Lower leg skin (tissue), 4 donors: ENCODE measurements around the gene SIVA1. TPM values are rescaled to one million over a fixed set of nuclear protein-coding genes. Genes with fewer than 3 reads are reported as not detected.

Experiments
- DNase-seq, 2 donors: peaks; one replicate each; pipeline ENCODE4 v3.0.0-alpha.2; 2019; ENCODE audit warnings: low spot score in 2 of 2
- H3K4me3 ChIP-seq: fragments of 200-600 bp; sonication (generic); 2 replicates; pipeline ENCODE4 v1.5.1; 2017; ENCODE audit warnings: mild to moderate bottlenecking, low read depth; ENCODE audit not compliant: poor library complexity, severe bottlenecking
- POLR2A ChIP-seq, 2 donors: fragments of 450-650 bp; IDR thresholded peaks; one replicate each; pipeline ENCODE4 v1.6.1; 2016 to 2017; ENCODE audit warnings: antibody characterized with exemption in 2 of 2, mild to moderate bottlenecking in 1 of 2, moderate library complexity in 1 of 2
- WGBS, 2 donors: methylation state at CpG; one replicate each; pipeline ENCODE4 v1.1.5; 2018; 5-methylcytosine and 5-hydroxymethylcytosine counted together
- intact Hi-C: fragments of 100-400 bp; cut with DNase I; formaldehyde crosslinking; loops from one replicate; pipeline ENCODE4 v1.15.0; 2023; ENCODE audit warnings: low total_unique reads
- total RNA-seq, 4 donors: library from RNA; depleted of rRNA; stranded (reverse); fragments of >200 nt; gene quantifications; one replicate each; pipeline ENCODE4 v1.1.0, GENCODE V29; 2016
- TF ChIP-seq, protein P1 (sequence below), 3 donors: fragments of 450-650 bp; IDR thresholded peaks; one replicate each; pipeline ENCODE4 v1.5.1; 2016; ENCODE audit warnings: antibody characterized with exemption in 3 of 3, mild to moderate bottlenecking in 3 of 3, moderate library complexity in 2 of 3

SIVA1 gene
- total RNA-seq, 4 donors from 2014 or later = 162 to 174 (median 168) TPM

GRCh38 chr14:104738375-104739019 is 14.4 kb upstream of the SIVA1 start:
- intact Hi-C loops = no loop called here
- DNase-seq = no peak
- H3K4me3 ChIP-seq = no peak overlapping the region
- 92 to 96% methylated on average over 18 of the region's 18 CpGs for WGBS, 2 donors
- TF ChIP-seq, protein P1, sequence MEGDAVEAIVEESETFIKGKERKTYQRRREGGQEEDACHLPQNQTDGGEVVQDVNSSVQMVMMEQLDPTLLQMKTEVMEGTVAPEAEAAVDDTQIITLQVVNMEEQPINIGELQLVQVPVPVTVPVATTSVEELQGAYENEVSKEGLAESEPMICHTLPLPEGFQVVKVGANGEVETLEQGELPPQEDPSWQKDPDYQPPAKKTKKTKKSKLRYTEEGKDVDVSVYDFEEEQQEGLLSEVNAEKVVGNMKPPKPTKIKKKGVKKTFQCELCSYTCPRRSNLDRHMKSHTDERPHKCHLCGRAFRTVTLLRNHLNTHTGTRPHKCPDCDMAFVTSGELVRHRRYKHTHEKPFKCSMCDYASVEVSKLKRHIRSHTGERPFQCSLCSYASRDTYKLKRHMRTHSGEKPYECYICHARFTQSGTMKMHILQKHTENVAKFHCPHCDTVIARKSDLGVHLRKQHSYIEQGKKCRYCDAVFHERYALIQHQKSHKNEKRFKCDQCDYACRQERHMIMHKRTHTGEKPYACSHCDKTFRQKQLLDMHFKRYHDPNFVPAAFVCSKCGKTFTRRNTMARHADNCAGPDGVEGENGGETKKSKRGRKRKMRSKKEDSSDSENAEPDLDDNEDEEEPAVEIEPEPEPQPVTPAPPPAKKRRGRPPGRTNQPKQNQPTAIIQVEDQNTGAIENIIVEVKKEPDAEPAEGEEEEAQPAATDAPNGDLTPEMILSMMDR (IDR thresholded peaks at IDR 0.05) = no peak
- no peak for TF ChIP-seq POLR2A (IDR thresholded peaks at IDR 0.05)

DNA sequence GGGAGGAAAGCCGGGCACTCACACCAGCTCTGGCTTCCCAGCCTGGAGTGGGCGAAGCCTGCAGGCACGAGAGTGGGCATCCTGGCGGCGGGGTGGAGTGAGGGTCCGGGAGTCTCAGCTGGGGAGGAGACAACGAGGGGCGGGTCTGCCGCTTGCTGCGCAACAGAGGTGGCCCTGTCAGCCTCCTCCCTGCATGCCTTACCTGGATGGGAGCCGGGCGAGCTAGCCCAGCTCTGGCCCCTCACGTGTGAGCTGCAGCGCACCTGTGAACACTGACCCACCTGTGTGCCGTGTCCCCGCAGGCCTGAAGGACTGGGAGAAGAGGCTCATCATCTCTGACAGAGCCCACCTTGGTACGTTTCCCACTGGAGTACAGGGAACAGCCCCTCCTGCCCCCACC is 13.9 kb upstream of the SIVA1 start:
- 93 to 96% methylated on average over 17 of the region's 17 CpGs for WGBS, 2 donors
- TF ChIP-seq, protein P1 (IDR thresholded peaks at IDR 0.05) = no peak
- no peak for TF ChIP-seq POLR2A (IDR thresholded peaks at IDR 0.05)
- DNase-seq = no peak
- intact Hi-C loops = no loop called here
- no peak overlapping the region for H3K4me3 ChIP-seq

DNA sequence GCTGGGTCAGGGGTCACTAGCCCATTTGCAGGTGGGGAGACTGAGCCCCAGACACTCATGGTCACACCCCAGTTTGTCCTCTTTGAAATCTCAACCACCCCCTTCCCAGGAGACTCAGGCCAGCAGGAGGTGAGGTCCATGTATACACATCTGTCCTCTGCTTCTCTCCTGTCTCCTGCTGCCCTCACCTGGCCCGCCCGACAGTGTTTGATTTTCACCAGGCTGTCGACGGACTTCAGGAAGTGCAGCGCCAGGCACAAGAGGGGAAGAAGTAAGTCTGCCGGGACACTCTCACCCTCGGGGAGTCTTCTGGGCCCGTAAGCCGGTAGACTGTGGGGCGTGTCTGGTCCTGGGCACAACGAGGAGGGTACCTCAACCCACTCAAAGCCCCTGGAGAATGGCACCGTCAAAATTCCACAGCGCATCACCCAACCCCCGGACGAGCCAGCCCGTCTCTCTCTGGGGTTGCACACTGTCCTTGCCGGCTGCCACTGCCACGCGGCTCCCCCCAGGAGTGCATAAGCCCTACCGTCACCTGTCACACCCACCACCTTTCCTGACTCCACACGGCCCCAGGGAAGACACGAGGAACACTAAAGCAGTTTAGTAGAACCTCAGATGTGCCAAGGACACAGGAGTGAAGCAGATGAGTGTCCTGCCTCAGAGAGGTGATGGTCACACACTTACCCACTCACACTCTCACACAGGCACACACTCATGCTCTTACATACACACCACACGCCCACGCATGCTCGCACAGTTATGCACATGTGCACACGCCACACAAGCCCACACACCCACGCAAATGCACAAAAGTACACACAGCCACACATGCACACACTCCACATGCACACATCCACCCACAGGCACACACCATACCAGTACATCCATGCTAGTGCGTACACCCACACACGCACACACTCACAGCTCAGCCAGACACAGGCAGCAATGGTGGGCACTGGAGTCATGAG is 13.1 kb upstream of the SIVA1 start:
- TF ChIP-seq, protein P1 (IDR thresholded peaks at IDR 0.05) = no peak
- TF ChIP-seq POLR2A (IDR thresholded peaks at IDR 0.05) = no peak
- WGBS, 2 donors = 88 to 89% methylated on average over 29 of the region's 29 CpGs
- DNase-seq = no peak
- intact Hi-C loops = no loop called here
- no peak overlapping the region for H3K4me3 ChIP-seq

- intact Hi-C loops = no loop called here
- no peak for DNase-seq
- TF ChIP-seq, protein P1 (IDR thresholded peaks at IDR 0.05) = no peak
- no peak for TF ChIP-seq POLR2A (IDR thresholded peaks at IDR 0.05)
- WGBS, 2 donors = 88 to 93% methylated on average over 29 of the region's 29 CpGs
- H3K4me3 ChIP-seq = no peak overlapping the region
These were observed 11.7 kb upstream of the SIVA1 start for GRCh38 chr14:104741108-104741802.

GRCh38 chr14:104741803-104742251 is 11.1 kb upstream of the SIVA1 start:
- intact Hi-C loops = no loop called here
- DNase-seq = no peak
- 94 to 96% methylated on average over 19 to 23 of the region's 23 CpGs for WGBS, 2 donors
- no peak for TF ChIP-seq POLR2A (IDR thresholded peaks at IDR 0.05)
- TF ChIP-seq, protein P1 (IDR thresholded peaks at IDR 0.05) = no peak
- no peak overlapping the region for H3K4me3 ChIP-seq
